Testis (tissue), 2 donors: ENCODE data around the gene DNAJC11.

Experiments
- CTCF ChIP-seq, 3 experiments: fragments of 450-650 bp in 2 of 3; fragments of 200-600 bp in 1 of 3; sonication (generic) in 1 of 3; IDR thresholded peaks; one replicate each; pipeline ENCODE4 v1.5.1; 2016 to 2019; ENCODE audit warnings: antibody characterized with exemption in 3 of 3, mild to moderate bottlenecking in 2 of 3, moderate library complexity in 1 of 3
- POLR2A ChIP-seq: fragments of 450-650 bp; IDR thresholded peaks from one replicate; pipeline ENCODE4 v1.6.1; 2017; ENCODE audit warnings: antibody characterized with exemption, mild to moderate bottlenecking, moderate library complexity

- no peak for TF ChIP-seq POLR2A
- TF ChIP-seq CTCF (IDR thresholded peaks at IDR 0.05) = no peak
Observed at GRCh38 chr1:6726253-6726652, 24.6 kb upstream of the DNAJC11 start.
